GDM1 (cell line): Measurements from ENCODE around the gene SEMA4B.

ENCODE experiments used
- DNase-seq: peaks from one replicate; lab custom pipeline; 2025; lab: John Stamatoyannopoulos, UW

Gene SEMA4B

GRCh38 chr15:90203922-90204321, 2.8 kb downstream of the SEMA4B start:
- DNase-seq = no peak

GRCh38 chr15:90205050-90205848, 4.1 kb downstream of the SEMA4B start:
- no peak for DNase-seq

DNA sequence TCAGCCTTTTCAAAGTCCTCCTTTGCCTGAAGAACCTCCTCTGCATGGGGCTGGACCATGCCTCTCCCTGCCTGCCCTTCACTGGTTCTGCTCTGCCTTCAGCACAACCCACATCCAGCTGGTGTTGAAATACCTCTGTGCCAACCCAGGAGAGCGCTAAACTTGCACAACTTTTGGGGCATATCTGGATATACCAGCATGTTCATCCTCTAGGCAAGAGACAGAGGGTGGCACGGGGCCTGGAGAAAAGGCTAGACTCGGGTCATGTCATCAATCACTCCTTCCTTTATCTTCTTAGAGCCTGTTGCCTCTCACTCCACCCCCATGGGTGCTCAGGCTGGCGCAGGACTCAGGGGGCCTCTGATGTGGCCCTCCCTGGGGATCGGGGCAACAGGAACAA, 4.8 kb downstream of the SEMA4B start:
- no peak for DNase-seq

GRCh38 chr15:90207252-90207651, 6.1 kb downstream of the SEMA4B start:
- no peak for DNase-seq

DNA sequence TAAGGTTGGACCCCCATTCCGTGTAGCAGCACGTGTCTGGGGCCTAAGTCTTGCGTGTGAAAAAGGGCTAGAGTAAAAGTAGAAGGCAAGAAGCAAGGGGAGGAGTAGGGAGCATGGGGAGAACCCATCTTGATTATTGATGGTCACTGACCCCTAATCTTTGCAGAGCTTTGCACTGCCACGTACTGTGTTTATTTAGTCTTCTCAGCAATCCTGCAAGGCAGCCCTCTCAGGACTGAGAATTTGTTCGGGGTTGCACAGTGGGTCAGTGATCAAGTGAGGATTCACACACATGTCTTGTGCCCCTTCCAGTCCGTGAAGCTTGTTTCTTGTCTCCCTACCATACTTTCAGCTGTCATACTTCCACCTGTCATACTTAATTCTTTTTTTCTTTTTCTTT, 7.2 kb downstream of the SEMA4B start:
- DNase-seq = no peak

- no peak for DNase-seq
Observed at GRCh38 chr15:90209591-90209990, 8.5 kb downstream of the SEMA4B start.

GRCh38 chr15:90210593-90210992, 9.5 kb downstream of the SEMA4B start:
- DNase-seq = no peak

GRCh38 chr15:90211009-90211408, 9.9 kb downstream of the SEMA4B start:
- DNase-seq = no peak

DNA sequence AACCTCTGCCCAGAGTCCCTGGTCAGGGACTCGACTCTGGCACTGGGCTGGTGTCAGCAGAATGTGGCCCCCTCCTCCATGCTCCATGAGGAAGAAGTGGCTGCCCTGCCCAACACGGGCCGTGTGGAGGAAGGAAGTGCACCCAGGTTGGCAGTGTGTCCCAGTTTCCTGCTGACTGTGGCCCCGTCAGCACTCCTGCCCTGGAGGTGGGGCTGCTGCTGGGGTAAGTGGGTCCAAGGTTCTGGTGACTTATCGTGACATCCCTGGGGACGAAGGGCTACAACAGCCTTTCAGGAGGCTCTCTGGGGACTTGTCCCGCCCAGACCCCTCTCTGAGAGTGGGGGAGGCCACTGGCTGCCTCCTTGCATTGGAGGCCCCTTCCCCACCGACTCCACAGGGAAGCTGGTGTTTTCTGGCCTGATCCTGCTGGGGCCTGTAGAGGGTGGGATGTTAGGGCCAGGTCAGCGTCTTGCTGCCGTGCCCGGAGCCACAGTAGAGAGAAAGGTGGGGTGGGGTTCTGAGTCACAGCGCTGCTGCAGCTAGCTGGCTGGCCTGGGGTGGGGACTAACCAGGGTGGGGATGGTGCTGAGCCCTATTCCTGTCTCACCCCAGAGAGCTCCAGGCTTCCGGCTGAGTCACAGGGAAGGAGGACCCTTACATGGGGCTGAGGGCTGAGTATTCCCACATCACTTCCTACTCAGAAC, 10.5 kb downstream of the SEMA4B start:
- peak; percentile 10 for DNase-seq

GRCh38 chr15:90212221-90213098, 11.3 kb downstream of the SEMA4B start:
- DNase-seq = no peak

DNA sequence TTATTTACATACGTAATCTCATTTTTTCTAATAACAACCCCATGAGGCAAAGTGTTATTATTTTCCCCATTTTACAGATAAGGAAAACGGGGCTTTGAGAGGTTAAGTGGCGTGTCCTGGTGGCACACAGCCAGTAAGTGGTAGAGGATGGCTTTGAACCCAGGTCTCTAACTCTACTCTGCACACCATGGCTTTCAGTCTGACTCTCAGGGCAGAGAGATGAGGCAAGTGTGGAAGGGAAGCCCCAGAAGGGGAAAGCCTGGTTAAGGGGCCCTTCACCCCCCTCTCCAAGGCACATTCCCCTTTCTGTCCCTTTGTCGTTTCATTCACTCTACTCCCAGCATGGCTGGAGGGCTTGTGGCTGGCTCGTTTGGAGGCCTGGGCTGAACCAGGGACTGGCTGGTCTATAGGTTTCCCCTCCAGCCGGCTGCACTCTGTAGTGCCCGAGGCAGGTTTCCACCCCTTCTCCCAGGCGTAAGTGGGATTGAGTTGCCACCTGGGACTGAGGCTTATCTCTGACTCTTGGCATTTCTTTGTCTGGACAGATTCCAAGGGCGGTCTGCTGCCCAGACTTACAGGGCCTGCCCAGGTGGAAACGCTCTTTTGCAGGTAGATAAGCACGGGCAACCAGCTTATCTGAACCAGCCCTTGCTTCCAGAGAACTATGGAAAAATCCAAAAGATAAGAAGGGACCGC, 12.1 kb downstream of the SEMA4B start:
- DNase-seq = no peak

GRCh38 chr15:90213818-90214204, 12.7 kb downstream of the SEMA4B start:
- no peak for DNase-seq

- DNase-seq = no peak
Observed at GRCh38 chr15:90214553-90215196, 13.5 kb downstream of the SEMA4B start.

DNA sequence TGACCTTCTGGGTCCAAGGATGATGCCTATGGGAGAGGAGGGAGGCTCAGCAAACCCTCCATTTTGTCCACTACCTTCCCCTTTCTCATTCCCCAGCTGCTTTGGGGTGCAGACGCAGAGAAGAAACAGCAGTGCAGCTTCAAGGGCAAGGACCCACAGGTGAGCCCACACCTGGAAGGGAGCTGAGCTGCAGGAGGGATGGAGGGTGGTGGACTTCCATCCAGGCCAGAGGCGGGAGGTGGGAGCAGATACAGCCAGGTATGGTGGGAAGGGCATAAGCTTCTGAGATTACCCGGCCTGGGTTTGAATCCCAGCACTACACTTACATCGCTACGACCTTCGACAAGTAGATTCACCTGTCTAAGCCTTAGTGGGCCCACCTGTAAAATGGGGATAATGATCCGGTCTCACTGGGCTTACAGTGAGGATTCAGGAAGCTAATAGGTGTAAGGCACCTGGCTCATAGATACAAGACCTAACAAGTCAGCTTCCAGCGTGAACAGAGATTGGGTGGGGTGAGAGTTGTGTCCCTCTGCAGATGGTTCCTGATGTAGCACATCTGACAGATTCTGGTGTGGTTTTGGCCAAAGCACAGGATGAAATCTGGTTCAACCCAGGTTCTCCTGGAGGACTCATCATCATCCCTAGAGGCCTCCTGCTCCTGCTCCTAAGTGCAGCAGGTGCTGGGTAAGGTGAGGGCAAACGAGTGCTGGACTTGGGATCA, 16.7 kb downstream of the SEMA4B start:
- DNase-seq = no peak

- peak; percentile 31 for DNase-seq
Observed at GRCh38 chr15:90219421-90220141, 18.5 kb downstream of the SEMA4B start.

DNA sequence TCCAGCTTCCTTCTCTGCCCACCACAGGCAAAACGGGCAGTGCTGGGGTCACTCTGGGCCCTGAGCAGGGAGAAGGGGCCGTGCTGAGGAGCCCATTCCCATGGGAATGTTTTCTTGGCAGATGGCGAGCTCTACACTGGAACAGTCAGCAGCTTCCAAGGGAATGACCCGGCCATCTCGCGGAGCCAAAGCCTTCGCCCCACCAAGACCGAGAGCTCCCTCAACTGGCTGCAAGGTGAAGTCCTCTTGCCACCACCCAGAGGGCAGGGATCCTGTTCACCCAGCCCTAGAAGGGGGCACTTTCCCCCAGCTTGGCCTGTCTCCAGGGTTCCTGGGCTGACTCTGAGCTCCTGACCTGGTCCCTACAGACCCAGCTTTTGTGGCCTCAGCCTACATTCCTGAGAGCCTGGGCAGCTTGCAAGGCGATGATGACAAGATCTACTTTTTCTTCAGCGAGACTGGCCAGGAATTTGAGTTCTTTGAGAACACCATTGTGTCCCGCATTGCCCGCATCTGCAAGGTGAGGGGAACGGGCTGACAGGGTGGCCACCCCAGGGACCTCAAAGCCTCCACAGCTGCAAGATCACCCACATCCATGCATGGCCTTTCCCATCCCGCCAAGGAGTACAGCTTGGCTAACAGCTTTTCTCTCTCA, 20.2 kb downstream of the SEMA4B start:
- peak; percentile 34 for DNase-seq

GRCh38 chr15:90222547-90222946, 21.4 kb downstream of the SEMA4B start:
- DNase-seq = no peak

DNA sequence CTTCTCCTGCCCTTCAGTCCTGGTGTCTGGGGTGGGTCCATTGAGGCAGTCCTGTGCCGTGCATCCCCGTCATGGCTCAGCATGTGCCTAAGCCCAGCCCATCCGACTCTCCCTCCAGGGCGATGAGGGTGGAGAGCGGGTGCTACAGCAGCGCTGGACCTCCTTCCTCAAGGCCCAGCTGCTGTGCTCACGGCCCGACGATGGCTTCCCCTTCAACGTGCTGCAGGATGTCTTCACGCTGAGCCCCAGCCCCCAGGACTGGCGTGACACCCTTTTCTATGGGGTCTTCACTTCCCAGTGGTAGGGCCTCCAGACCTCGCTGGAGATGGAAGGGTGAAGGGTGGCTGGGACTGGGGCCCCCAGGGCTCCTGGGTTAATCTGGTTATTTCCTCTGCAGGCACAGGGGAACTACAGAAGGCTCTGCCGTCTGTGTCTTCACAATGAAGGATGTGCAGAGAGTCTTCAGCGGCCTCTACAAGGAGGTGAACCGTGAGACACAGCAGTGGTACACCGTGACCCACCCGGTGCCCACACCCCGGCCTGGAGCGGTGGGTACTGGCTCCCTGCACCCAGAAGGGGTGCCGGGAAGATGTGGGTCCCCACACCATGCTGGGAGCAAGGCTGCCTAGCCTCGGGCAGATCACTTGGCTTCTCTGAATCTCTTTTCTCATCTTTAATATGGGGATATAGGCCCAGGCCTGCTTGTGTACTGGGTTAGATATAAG, 22.5 kb downstream of the SEMA4B start:
- no peak for DNase-seq

- DNase-seq = no peak
Observed at GRCh38 chr15:90225047-90225446, 23.9 kb downstream of the SEMA4B start.
